Epithelial cell of proximal tubule (primary cell): ENCODE results near the gene NCF2. TPM values are rescaled to one million over a fixed set of nuclear protein-coding genes. Genes with fewer than 3 reads are reported as not detected.

Source experiments
- DNase-seq: peaks from one replicate; pipeline ENCODE4 v3.0.0-alpha.2; 2011; ENCODE audit warnings: low read depth
- H3K4me3 ChIP-seq: 2 replicates; pipeline ENCODE4 v1.5.1; 2011; ENCODE audit warnings: low read depth, mild to moderate bottlenecking, low read length
- CTCF ChIP-seq: conservative IDR thresholded peaks from 2 replicates; pipeline ENCODE4 v1.5.1; 2012; ENCODE audit warnings: low read depth, mild to moderate bottlenecking, low read length
- total RNA-seq: library from RNA; depleted of rRNA; stranded (reverse); fragments of >200 nt; gene quantifications from 2 replicates; pipeline ENCODE4 v1.2.3, GENCODE V29; 2015

The NCF2 gene
- total RNA-seq, 1 donor from 2014 or later = 25.6 TPM

DNA sequence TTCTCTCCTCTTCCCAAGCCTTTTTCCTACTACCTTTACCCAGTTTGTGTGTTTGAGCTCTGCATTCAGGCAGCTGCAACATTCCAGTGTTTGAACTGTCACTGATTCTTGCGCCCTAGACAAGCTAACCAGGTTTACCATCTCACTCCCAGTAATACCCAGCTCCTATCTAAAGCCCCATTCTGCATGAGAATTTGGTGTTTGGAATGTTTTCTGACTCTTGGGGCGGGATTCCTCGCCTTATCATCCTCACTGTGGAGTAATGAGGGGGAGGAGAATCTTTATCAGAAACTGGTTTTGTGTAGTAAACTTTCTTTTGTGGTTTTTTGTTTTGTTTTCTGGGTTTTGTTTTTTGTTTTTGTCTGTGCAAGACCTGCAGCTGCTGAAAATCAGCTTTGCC lies 36.5 kb downstream of the NCF2 start:
- no peak for TF ChIP-seq CTCF
- DNase-seq = no peak
- H3K4me3 ChIP-seq = no peak overlapping the region

DNA sequence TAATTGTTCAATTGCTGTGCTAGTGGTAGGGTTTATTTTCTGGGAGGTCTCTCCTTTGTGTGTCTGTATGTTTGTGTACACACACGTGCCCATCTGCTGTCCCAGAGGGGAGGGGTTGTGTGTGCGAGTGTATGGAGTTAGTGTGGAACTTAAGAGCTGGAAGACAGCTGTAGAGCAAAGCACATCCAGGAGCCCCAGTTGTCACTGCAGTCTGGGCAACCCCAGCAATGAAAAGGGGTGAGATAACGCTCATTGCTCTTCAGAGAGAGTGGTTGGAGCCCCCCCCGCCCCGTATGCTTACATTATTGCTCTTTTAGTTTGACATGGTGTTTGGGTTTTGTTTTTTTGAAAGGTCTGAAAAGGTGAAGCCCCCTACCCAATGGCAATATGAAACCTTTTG lies 36.9 kb downstream of the NCF2 start:
- H3K4me3 ChIP-seq = no peak overlapping the region
- DNase-seq = no peak
- TF ChIP-seq CTCF = no peak

DNA sequence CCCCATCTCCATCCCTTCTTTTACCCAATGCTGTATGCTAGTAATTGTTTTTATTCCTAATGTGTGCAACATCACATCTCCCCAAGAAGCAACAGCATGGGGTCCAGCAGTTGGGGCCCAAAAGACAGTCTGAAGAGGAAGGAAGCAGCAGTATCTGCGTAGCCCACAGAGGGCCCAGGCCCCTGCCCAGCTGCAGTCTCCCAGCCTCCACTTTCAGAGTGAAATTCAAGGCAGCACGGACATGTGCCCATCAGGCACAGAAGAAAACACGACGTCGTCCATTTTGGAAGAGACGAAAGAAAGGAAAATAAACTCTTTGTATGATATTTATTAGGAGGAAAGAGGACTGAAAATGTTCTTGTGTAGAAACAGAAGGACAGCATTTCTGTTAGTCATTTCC lies 37.4 kb downstream of the NCF2 start:
- H3K4me3 ChIP-seq = no peak overlapping the region
- no peak for DNase-seq
- TF ChIP-seq CTCF = no peak

- no peak for TF ChIP-seq CTCF
- no peak for DNase-seq
- H3K4me3 ChIP-seq = no peak overlapping the region
These were observed 37.8 kb downstream of the NCF2 start for GRCh38 chr1:183552441-183552840.

GRCh38 chr1:183551924-183552323 lies 38.3 kb downstream of the NCF2 start:
- H3K4me3 ChIP-seq = no peak overlapping the region

GRCh38 chr1:183550915-183551314 lies 39.3 kb downstream of the NCF2 start:
- H3K4me3 ChIP-seq = no peak overlapping the region
- DNase-seq = no peak
- no peak for TF ChIP-seq CTCF

More at GRCh38 chr1:183551924-183552323, 38.3 kb downstream of the NCF2 start:
- TF ChIP-seq CTCF = no peak
- DNase-seq = no peak

DNA sequence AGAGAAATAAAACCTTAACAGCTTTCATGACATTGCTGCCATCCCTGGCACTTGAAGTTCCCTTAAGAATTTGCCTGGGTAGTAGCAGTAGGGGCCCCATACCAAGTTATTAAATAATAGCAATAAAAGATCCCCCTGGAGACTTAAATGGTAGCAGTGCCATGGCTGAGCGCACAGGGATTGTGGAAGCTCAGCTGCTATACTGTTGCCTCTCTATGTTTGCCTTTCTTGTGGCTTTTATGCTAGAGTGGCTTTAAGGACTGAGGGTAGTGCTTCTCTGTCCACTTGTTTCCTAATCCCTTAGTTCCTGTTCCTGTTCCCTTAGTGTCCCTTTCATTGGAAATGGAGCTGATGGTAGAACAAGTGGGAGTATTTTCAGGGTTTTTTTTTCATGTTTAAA lies 42.1 kb downstream of the NCF2 start:
- no peak overlapping the region for H3K4me3 ChIP-seq
- TF ChIP-seq CTCF = no peak
- DNase-seq = no peak
